Endothelial cell of umbilical vein (primary cell): ENCODE results near the gene ERBIN. TPM values are rescaled to one million over a fixed set of nuclear protein-coding genes. Genes with fewer than 3 reads are reported as not detected.

Experiments used
- BruUV-seq: library from RNA; stranded (reverse); fragments of 400-500 nt; replicated peaks from 2 replicates; lab custom pipeline; 2021; lab: Mats Ljungman, UMichigan
- CTCF ChIA-PET: fragments of 300-600, 350-600 bp; sonication (Branson Sonifier 250); formaldehyde crosslinking; loops from one replicate; lab custom pipeline; 2021; ENCODE audit warnings: antibody characterized with exemption, inconsistent platforms; lab: Charles Lee
- POLR2A ChIA-PET: fragments of 300-600, 350-600 bp; sonication (Branson Sonifier 250); formaldehyde crosslinking; loops from one replicate; lab custom pipeline; 2021; ENCODE audit warnings: antibody characterized with exemption, inconsistent platforms; lab: Charles Lee
- DNase-seq: peaks from one replicate; pipeline ENCODE4 v3.0.0-alpha.2; 2011; ENCODE audit warnings: low read depth, low spot score
- FAIRE-seq: peaks from 2 replicates; lab custom pipeline; 2011; peaks lifted over from hg19 to GRCh38; lab: Jason Lieb, UNC
- H2AFZ ChIP-seq: 2 replicates; pipeline ENCODE4 v1.6.0; 2012; ENCODE audit warnings: low read depth, low read length, control low read depth, inconsistent platforms
- H3K27ac ChIP-seq: 2 replicates; pipeline ENCODE4 v1.5.1; 2011; ENCODE audit warnings: low read depth, mild to moderate bottlenecking, control low read depth, low read length, moderate library complexity; ENCODE audit not compliant: insufficient read depth
- H3K27me3 ChIP-seq, 2 experiments: 2 replicates each; pipeline versions ENCODE4 v1.6.0 to v1.6.1; 2011; ENCODE audit warnings: low read length in 2 of 2, mixed read lengths in 1 of 2; ENCODE audit not compliant: control insufficient read depth in 2 of 2, insufficient read depth in 2 of 2
- H3K36me3 ChIP-seq, 2 experiments: 2 replicates in 1 of 2; 3 replicates in 1 of 2; pipeline ENCODE4 v1.5.1; 2011; ENCODE audit warnings: low read length in 2 of 2, mild to moderate bottlenecking in 1 of 2, moderate library complexity in 1 of 2; ENCODE audit not compliant: control insufficient read depth in 2 of 2, insufficient read depth in 2 of 2; ENCODE audit errors: extremely low read depth in 1 of 2
- H3K4me1 ChIP-seq: 3 replicates; pipeline ENCODE4 v1.5.1; 2011; ENCODE audit warnings: mild to moderate bottlenecking, low read length; ENCODE audit not compliant: control insufficient read depth, insufficient read depth; ENCODE audit errors: extremely low read depth
- H3K4me2 ChIP-seq: 2 replicates; pipeline ENCODE4 v1.6.1; 2011; ENCODE audit warnings: low read length, control low read depth, mixed read lengths; ENCODE audit not compliant: insufficient read depth
- H3K4me3 ChIP-seq, 3 experiments: fragments of 200-600 bp in 1 of 3; sonication (generic), shearing (Covaris generic) in 1 of 3; replicated peaks in 1 of 3; 2 replicates each; pipeline ENCODE4 v1.5.1; 2011 to 2016; ENCODE audit warnings: control low read depth in 3 of 3, low read length in 3 of 3, mild to moderate bottlenecking in 2 of 3, inconsistent platforms in 1 of 3, low read depth in 1 of 3, moderate library complexity in 1 of 3; ENCODE audit not compliant: insufficient read depth in 1 of 3
- H3K79me2 ChIP-seq: 2 replicates; pipeline ENCODE4 v1.6.0; 2012; ENCODE audit warnings: low read length, inconsistent platforms; ENCODE audit not compliant: control insufficient read depth, insufficient read depth
- H3K9ac ChIP-seq: replicated peaks from 2 replicates; pipeline ENCODE3; 2011; ENCODE audit warnings: low read length, control low read depth; ENCODE audit not compliant: insufficient read depth; ENCODE audit errors: extremely low read depth
- H3K9me1 ChIP-seq: replicated peaks from 3 replicates; pipeline ENCODE4 v1.6.0; 2011; ENCODE audit warnings: mild to moderate bottlenecking, low read length; ENCODE audit not compliant: control insufficient read depth, insufficient read depth; ENCODE audit errors: extremely low read depth
- H3K9me3 ChIP-seq: replicated peaks from 2 replicates; pipeline ENCODE4 v1.5.1; 2012; ENCODE audit warnings: low read length, inconsistent platforms; ENCODE audit not compliant: control insufficient read depth, insufficient read depth
- H4K20me1 ChIP-seq: replicated peaks from 2 replicates; pipeline ENCODE3; 2011; ENCODE audit warnings: mild to moderate bottlenecking, low read length; ENCODE audit not compliant: control insufficient read depth, insufficient read depth; ENCODE audit errors: extremely low read depth
- CTCF ChIP-seq, 2 donors: IDR thresholded peaks; 1 replicate in 1 of 2; 2 replicates in 1 of 2; pipeline ENCODE4 v1.5.1; 2011; ENCODE audit warnings: low read length in 2 of 2, mild to moderate bottlenecking in 2 of 2, moderate library complexity in 2 of 2, control low read depth in 1 of 2, inconsistent platforms in 1 of 2, low read depth in 1 of 2; ENCODE audit not compliant: insufficient read depth in 1 of 2; ENCODE audit errors: extremely low read depth in 1 of 2
- EZH2 ChIP-seq: IDR thresholded peaks from 2 replicates; pipeline ENCODE4 v1.6.1; 2012; ENCODE audit warnings: borderline replicate concordance, low read depth, mild to moderate bottlenecking, moderate library complexity, low read length, inconsistent platforms; ENCODE audit not compliant: severe bottlenecking
- FOS ChIP-seq: IDR thresholded peaks from 2 replicates; pipeline ENCODE4 v1.6.1; 2011; ENCODE audit warnings: mild to moderate bottlenecking, low read length, moderate library complexity, borderline replicate concordance; ENCODE audit not compliant: insufficient read depth
- GATA2 ChIP-seq: IDR thresholded peaks from 2 replicates; pipeline ENCODE4 v1.7.0; 2011; ENCODE audit warnings: low read depth, mild to moderate bottlenecking, moderate library complexity, mixed read lengths, low read length; ENCODE audit not compliant: insufficient read length, insufficient read depth
- JUN ChIP-seq: IDR thresholded peaks from 2 replicates; pipeline ENCODE4 v1.6.1; 2011; ENCODE audit warnings: borderline replicate concordance, low read depth; ENCODE audit not compliant: insufficient read length, insufficient read depth
- MAX ChIP-seq: IDR thresholded peaks from 2 replicates; pipeline ENCODE4 v1.6.1; 2011; ENCODE audit not compliant: insufficient read depth, insufficient read length
- MYC ChIP-seq: IDR thresholded peaks from one replicate; pipeline ENCODE4 v1.6.1; 2011; ENCODE audit warnings: mild to moderate bottlenecking, low read depth, low read length
- POLR2A ChIP-seq: IDR thresholded peaks from 2 replicates; pipeline ENCODE4 v1.6.1; 2012; ENCODE audit warnings: low read depth, mild to moderate bottlenecking, control low read depth, low read length
- POLR2AphosphoS5 ChIP-seq: IDR thresholded peaks from 2 replicates; pipeline ENCODE4 v1.6.1; 2012; ENCODE audit warnings: low read depth, mild to moderate bottlenecking, control low read depth, low read length, moderate library complexity; ENCODE audit not compliant: insufficient read depth
- dilution Hi-C: fragments of 300-500 bp; cut with MboI; formaldehyde crosslinking; loops from one replicate; pipeline ENCODE4 v1.15.0; 2019; ENCODE audit warnings: low sequenced_read_pairs; ENCODE audit not compliant: extremely low pct_ligation_motif_present
- intact Hi-C: fragments of 100-400 bp; cut with micrococcal nuclease; formaldehyde crosslinking; loops from one replicate; pipeline ENCODE4 v1.10.0; 2022
- polyA plus RNA-seq, 4 experiments: library from polyadenylated mRNA; depleted of rRNA in 3 of 4; stranded (reverse) in 3 of 4; unstranded in 1 of 4; fragments of >200 nt; gene quantifications; 2 replicates each; pipeline versions ENCODE4 v1.2.1 to v1.2.3, GENCODE V29; 2011 to 2012; ENCODE audit warnings: missing spikeins in 1 of 4
- total RNA-seq: library from RNA; stranded (reverse); gene quantifications from 2 replicates; pipeline ENCODE4 v1.2.3, GENCODE V29; 2021

ERBIN gene
- total and polyA plus RNA-seq, 2 donors (not counting 3 experiments of a cell fraction or from before 2014, with no cell fraction given): 8.1 to 55.6 TPM

- FAIRE-seq: no peak
- Histone ChIP-seq H3K9me1 (no peaks in the 10 kb centered on the region), H3K4me2 (no peak overlapping the region), H2AFZ (no peak overlapping the region), H3K4me3 (no peak overlapping the region), H3K9ac (no peak overlapping the region), H3K79me2 (peaks cover 25% of the 10 kb centered on the region), H3K27me3 (no peaks in the 10 kb centered on the region), H3K9me3 (no peaks in the 10 kb centered on the region), H3K36me3 (no peaks in the 10 kb centered on the region), H4K20me1 (peaks cover 2% of the 10 kb centered on the region), H3K27ac (no peak overlapping the region), H3K4me1 (no peaks in the 10 kb centered on the region)
- intact Hi-C loops (no loop called here), dilution Hi-C loops (no loop called here)
- DNase-seq: no peak
- TF ChIP-seq POLR2A: no peak
- no peak for TF ChIP-seq POLR2AphosphoS5
- TF ChIP-seq MAX: no peak
- TF ChIP-seq EZH2: no peak
- no peak for TF ChIP-seq CTCF (IDR thresholded peaks at IDR 0.05; ENCODE audit: extremely low read depth in 1 of 2, insufficient read depth in 1 of 2, low read depth in 1 of 2, low read length in 2 of 2)
- TF ChIP-seq JUN: no peak
- TF ChIP-seq GATA2: no peak
- TF ChIP-seq FOS: no peak
- TF ChIP-seq MYC: no peak
- ChIA-PET POLR2A (no interaction called here), CTCF (interaction anchor here (1.0 to 1.2 kb wide), 2 partner anchors 18 to 97 kb away, joined by 3 read pairs; no protein-coding TSS in a partner anchor)
- BruUV-seq: no TSS peak
Measured at GRCh38 chr5:66004216-66004615, 77.8 kb downstream of the ERBIN start.
